HepG2 (cell line): ENCODE results near the gene TFDP2. TPM values are rescaled to one million over a fixed set of nuclear protein-coding genes. Genes with fewer than 3 reads are reported as not detected.

Experiments used
- CBFB ChIP-seq: sonication (generic); formaldehyde crosslinking; IDR thresholded peaks from 2 replicates; pipeline ENCODE4 v1.4.0; 2020; ENCODE audit warnings: missing genetic modification reagents
- CEBPB ChIP-seq: IDR thresholded peaks from 2 replicates; pipeline ENCODE4 v1.6.1; 2011; ENCODE audit warnings: low read depth, low read length, improper control_type of control experiment, borderline replicate concordance
- EEA1 ChIP-seq: sonication (generic); formaldehyde crosslinking; IDR thresholded peaks from 2 replicates; pipeline ENCODE4 v1.5.1; 2020; ENCODE audit warnings: mild to moderate bottlenecking, missing genetic modification reagents, borderline replicate concordance
- EP300 ChIP-seq, 3 experiments: sonication (generic) in 1 of 3; formaldehyde crosslinking in 1 of 3; IDR thresholded peaks; 2 replicates each; pipeline versions ENCODE4 v1.5.1 to v1.6.1; 2011 to 2020; ENCODE audit warnings: low read depth in 2 of 3, low read length in 2 of 3, borderline replicate concordance in 1 of 3, improper control_type of control experiment in 1 of 3, mild to moderate bottlenecking in 1 of 3, missing genetic modification reagents in 1 of 3, moderate library complexity in 1 of 3
- FOXA3 ChIP-seq: IDR thresholded peaks from 2 replicates; pipeline ENCODE4 v1.6.1; 2016; ENCODE audit warnings: missing genetic modification reagents, missing compliant biosample characterization
- FOXP1 ChIP-seq, 2 experiments: fragments of 450-650 bp in 1 of 2; IDR thresholded peaks; 2 replicates each; pipeline ENCODE4 v1.6.1; 2017 to 2018; ENCODE audit warnings: antibody characterized with exemption in 1 of 2
- IRF2 ChIP-seq: IDR thresholded peaks from 2 replicates; pipeline ENCODE4 v1.6.1; 2018; ENCODE audit warnings: missing genetic modification reagents, missing compliant biosample characterization
- MEF2D ChIP-seq: sonication (generic); formaldehyde crosslinking; IDR thresholded peaks from 2 replicates; pipeline ENCODE4 v1.5.1; 2020; ENCODE audit warnings: mild to moderate bottlenecking, missing genetic modification reagents
- NKX3-1 ChIP-seq: sonication (generic); formaldehyde crosslinking; IDR thresholded peaks from 2 replicates; pipeline ENCODE4 v1.5.0; 2020; ENCODE audit warnings: missing genetic modification reagents
- PAX8 ChIP-seq: sonication (generic); formaldehyde crosslinking; IDR thresholded peaks from 2 replicates; pipeline ENCODE4 v1.8.0; 2022; ENCODE audit warnings: mild to moderate bottlenecking, missing genetic modification reagents, borderline replicate concordance
- PLRG1 ChIP-seq: fragments of 450-650 bp; conservative IDR thresholded peaks from 2 replicates; pipeline ENCODE4 v1.6.1; 2016
- REPIN1 ChIP-seq: sonication (generic); formaldehyde crosslinking; IDR thresholded peaks from 2 replicates; pipeline ENCODE4 v1.8.0; 2022; ENCODE audit warnings: missing genetic modification reagents, low read depth, mild to moderate bottlenecking, borderline replicate concordance
- SMAD9 ChIP-seq: sonication (generic); formaldehyde crosslinking; IDR thresholded peaks from 2 replicates; pipeline ENCODE4 v1.5.1; 2020; ENCODE audit warnings: mild to moderate bottlenecking, missing genetic modification reagents
- SOX5 ChIP-seq: IDR thresholded peaks from 2 replicates; pipeline ENCODE4 v1.6.1; 2016; ENCODE audit warnings: borderline replicate concordance
- TFDP1 ChIP-seq: IDR thresholded peaks from 2 replicates; pipeline ENCODE4 v1.6.1; 2016; ENCODE audit warnings: missing compliant biosample characterization, missing genetic modification reagents, borderline replicate concordance
- ZFP36 ChIP-seq: fragments of 150-350 bp; IDR thresholded peaks from 2 replicates; pipeline ENCODE4 v1.6.1; 2018; ENCODE audit warnings: borderline replicate concordance, low read length, low read depth; ENCODE audit not compliant: partially characterized antibody
- ZFP41 ChIP-seq: sonication (generic); formaldehyde crosslinking; IDR thresholded peaks from 2 replicates; pipeline ENCODE4 v1.4.0; 2020; ENCODE audit warnings: mild to moderate bottlenecking, missing genetic modification reagents, borderline replicate concordance
- ZKSCAN1 ChIP-seq: fragments of 150-350 bp; IDR thresholded peaks from 2 replicates; pipeline ENCODE4 v1.6.1; 2014; ENCODE audit warnings: low read length
- ZMYM3 ChIP-seq: sonication (generic); formaldehyde crosslinking; IDR thresholded peaks from 2 replicates; pipeline ENCODE4 v1.5.1; 2020; ENCODE audit warnings: mild to moderate bottlenecking, missing genetic modification reagents
- ZNF274 ChIP-seq: sonication (generic); formaldehyde crosslinking; IDR thresholded peaks from 2 replicates; pipeline ENCODE4 v1.5.1; 2020; ENCODE audit warnings: mild to moderate bottlenecking, missing genetic modification reagents
- ZNF276 ChIP-seq: sonication (generic); formaldehyde crosslinking; IDR thresholded peaks from 2 replicates; pipeline ENCODE4 v1.4.0; 2020; ENCODE audit warnings: mild to moderate bottlenecking, low read depth, missing genetic modification reagents
- ZNF543 ChIP-seq: sonication (generic); formaldehyde crosslinking; IDR thresholded peaks from 2 replicates; pipeline ENCODE4 v1.4.0; 2020; ENCODE audit warnings: mild to moderate bottlenecking, missing genetic modification reagents
- ZNF761 ChIP-seq: sonication (generic); formaldehyde crosslinking; conservative IDR thresholded peaks from 2 replicates; pipeline ENCODE4 v1.4.0; 2020; ENCODE audit warnings: mild to moderate bottlenecking, missing genetic modification reagents
- polyA plus RNA-seq, 8 experiments: library from polyadenylated mRNA; depleted of rRNA in 3 of 8; stranded (reverse) in 7 of 8; unstranded in 1 of 8; fragments of >200 nt; fragmentation: Illumina TruSeq in 4 of 8; extraction: Trizol in 4 of 8; gene quantifications; 2 replicates each; pipeline versions ENCODE4 v1.2.1 to v1.2.3, GENCODE V29; 2011 to 2016; ENCODE audit warnings: low read depth in 4 of 8, missing spikeins in 1 of 8, mixed read lengths in 1 of 8; ENCODE audit not compliant: insufficient read depth in 1 of 8
- total RNA-seq, 5 experiments: library from RNA; depleted of rRNA; stranded (reverse); fragments of >200 nt; fragmentation: Illumina TruSeq; extraction: Trizol; gene quantifications; 2 replicates each; pipeline ENCODE4 v1.2.3, GENCODE V29; 2016; ENCODE audit warnings: low read depth in 1 of 5
- TF ChIP-seq, protein P1 (sequence below): sonication (generic); formaldehyde crosslinking; IDR thresholded peaks from 2 replicates; pipeline ENCODE4 v1.5.1; 2020; ENCODE audit warnings: missing genetic modification reagents, mild to moderate bottlenecking, borderline replicate concordance
- TF ChIP-seq, protein P2 (sequence below), 2 experiments: fragments of 450-650 bp in 1 of 2; sonication (generic) in 1 of 2; formaldehyde crosslinking; IDR thresholded peaks; 2 replicates each; pipeline versions ENCODE4 v1.5.0 to v1.8.0; 2020 to 2022; ENCODE audit warnings: mild to moderate bottlenecking in 1 of 2, missing genetic modification reagents in 1 of 2

Gene TFDP2
- total and polyA plus RNA-seq, 2 of the 13 experiments (the other 11 are each of a cell fraction or from before 2014, with no cell fraction given) = 17.9 to 37.4 TPM

DNA sequence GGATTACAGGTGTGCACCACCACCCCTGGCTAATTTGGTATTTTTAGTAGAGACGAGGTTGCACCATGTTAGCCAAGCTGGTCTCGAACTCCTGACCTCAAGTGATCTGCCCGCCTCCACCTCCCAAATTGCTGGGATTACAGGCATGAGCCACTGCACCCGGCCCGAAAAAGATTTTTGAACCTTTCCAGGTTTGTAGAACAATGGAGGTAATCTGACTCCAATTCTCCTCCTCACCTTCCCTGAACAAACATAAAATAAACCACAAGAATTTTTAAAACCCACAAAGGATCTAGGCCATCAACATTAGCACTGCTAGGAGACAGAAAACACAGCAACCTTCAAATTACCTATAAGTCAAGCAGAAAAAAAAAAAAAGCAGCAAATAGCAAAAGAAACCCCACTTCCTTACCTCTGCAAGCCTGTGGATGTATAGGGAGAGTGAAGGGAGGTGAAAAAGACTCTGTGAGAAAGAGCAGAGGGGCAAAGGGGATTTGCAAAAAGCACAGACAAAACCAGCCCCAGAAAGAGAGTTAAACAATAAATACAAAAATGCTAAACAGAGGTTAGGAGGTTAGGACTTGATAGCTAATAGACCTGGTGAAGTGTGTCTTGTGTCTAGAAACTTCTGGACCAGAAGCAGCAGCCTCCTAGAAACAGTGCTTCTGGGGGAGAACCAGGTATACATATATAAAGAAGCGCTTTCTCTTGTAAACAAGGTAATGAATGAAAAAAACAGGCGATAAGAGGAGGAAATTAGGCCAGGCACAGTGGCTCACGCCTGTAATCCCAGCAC is 32.1 kb downstream of the TFDP2 start (continued):
- peak; percentile 97 for TF ChIP-seq SOX5 (CRISPR knock-in tag)
- TF ChIP-seq, protein P1, sequence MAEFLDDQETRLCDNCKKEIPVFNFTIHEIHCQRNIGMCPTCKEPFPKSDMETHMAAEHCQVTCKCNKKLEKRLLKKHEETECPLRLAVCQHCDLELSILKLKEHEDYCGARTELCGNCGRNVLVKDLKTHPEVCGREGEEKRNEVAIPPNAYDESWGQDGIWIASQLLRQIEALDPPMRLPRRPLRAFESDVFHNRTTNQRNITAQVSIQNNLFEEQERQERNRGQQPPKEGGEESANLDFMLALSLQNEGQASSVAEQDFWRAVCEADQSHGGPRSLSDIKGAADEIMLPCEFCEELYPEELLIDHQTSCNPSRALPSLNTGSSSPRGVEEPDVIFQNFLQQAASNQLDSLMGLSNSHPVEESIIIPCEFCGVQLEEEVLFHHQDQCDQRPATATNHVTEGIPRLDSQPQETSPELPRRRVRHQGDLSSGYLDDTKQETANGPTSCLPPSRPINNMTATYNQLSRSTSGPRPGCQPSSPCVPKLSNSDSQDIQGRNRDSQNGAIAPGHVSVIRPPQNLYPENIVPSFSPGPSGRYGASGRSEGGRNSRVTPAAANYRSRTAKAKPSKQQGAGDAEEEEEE (CRISPR knock-in tag) = no peak
- TF ChIP-seq EP300 (IDR thresholded peaks at IDR 0.05; ENCODE audit: low read depth in 2 of 2, low read length in 2 of 2) = peak; percentile 49 to 56; a peak in 3 of 4 replicates
- TF ChIP-seq EP300 (CRISPR knock-in tag; IDR thresholded peaks at IDR 0.05; ENCODE audit: borderline replicate concordance) = no peak
- TF ChIP-seq REPIN1 (CRISPR knock-in tag) = no peak
- TF ChIP-seq MEF2D (CRISPR knock-in tag) = no peak
- no peak for TF ChIP-seq ZNF761 (CRISPR knock-in tag)
- TF ChIP-seq TFDP1 (CRISPR knock-in tag) = no peak
- TF ChIP-seq PLRG1 = no peak
- TF ChIP-seq, protein P2, sequence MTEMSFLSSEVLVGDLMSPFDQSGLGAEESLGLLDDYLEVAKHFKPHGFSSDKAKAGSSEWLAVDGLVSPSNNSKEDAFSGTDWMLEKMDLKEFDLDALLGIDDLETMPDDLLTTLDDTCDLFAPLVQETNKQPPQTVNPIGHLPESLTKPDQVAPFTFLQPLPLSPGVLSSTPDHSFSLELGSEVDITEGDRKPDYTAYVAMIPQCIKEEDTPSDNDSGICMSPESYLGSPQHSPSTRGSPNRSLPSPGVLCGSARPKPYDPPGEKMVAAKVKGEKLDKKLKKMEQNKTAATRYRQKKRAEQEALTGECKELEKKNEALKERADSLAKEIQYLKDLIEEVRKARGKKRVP (CRISPR knock-in tag; IDR thresholded peaks at IDR 0.05) = no peak
- TF ChIP-seq CEBPB = no peak
- TF ChIP-seq FOXA3 (CRISPR knock-in tag) = no peak
- no peak for TF ChIP-seq PAX8 (CRISPR knock-in tag)
- TF ChIP-seq ZKSCAN1 = 0 out of 2 replicates have a peak, but pooled peaks have one; percentile 8
- no peak for TF ChIP-seq ZNF274 (CRISPR knock-in tag)
- TF ChIP-seq SMAD9 (CRISPR knock-in tag) = no peak
- no peak for TF ChIP-seq IRF2
- TF ChIP-seq ZFP36 = no peak
- no peak for TF ChIP-seq NKX3-1 (CRISPR knock-in tag)
- peak; percentile 70 for TF ChIP-seq ZMYM3 (CRISPR knock-in tag)
- TF ChIP-seq EEA1 (CRISPR knock-in tag) = no peak
- TF ChIP-seq ZFP41 (CRISPR knock-in tag) = no peak
- TF ChIP-seq FOXP1 (IDR thresholded peaks at IDR 0.05) = no peak
- peak; percentile 32; the same call in 1 of the 2 replicates for TF ChIP-seq FOXP1 (CRISPR knock-in tag; IDR thresholded peaks at IDR 0.05)
- peak; percentile 92 for TF ChIP-seq CBFB
- TF ChIP-seq ZNF543 (CRISPR knock-in tag) = no peak
- no peak for TF ChIP-seq ZNF276 (CRISPR knock-in tag)
